HG03354 (cell line): ENCODE measurements around the gene TXN2.
"Not testable (repeated sequence)": the region's sequence is repeated elsewhere in the genome, so short reads cannot be mapped to it uniquely, and the experiment has no call there.

Source experiments
- ATAC-seq: cut with Tn5 transposase; IDR thresholded peaks from one replicate; pipeline ENCODE4 v1.9.1; 2021; ENCODE audit warnings: mild to moderate bottlenecking; ENCODE audit not compliant: unreplicated experiment, poor library complexity, severe bottlenecking

Gene TXN2

DNA sequence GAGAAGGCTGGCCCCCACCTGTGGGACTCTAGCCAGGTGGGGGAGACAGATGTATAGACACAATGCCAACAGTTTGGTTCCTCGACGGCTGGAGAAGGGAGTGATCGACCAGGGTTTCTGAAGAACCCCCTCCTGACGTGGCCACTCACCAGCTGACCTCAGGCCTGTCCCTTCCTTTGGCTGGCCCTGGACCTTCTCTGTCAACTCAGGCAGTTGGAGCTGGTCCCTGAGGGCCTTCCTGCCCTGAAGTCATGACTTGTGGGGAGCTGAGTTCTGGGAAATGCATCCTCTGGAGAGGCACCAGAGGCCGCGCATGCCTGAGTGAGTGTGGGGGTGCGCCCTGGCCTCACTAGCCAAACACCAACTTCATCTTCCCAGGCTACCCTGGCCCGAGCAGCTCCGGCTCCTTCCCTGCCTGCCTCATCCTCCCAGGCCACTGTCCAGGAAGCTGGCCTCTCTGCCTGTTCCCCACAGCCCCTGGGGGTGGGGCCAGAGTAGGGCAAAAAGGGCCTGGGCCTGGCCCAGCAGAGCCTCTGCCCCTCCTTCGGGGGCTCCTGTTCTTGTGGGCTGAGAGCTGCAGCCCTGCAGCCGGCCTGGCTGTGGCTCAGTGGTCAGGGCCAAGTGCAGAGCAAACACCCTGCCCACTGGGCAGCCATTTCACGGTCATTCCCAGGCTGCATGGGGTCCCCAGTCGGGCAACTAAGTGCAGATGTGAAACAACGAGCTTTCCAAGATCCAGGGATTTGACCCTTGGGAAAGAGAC, 23.6 kb downstream of the TXN2 start:
- ATAC-seq, result no peak

DNA sequence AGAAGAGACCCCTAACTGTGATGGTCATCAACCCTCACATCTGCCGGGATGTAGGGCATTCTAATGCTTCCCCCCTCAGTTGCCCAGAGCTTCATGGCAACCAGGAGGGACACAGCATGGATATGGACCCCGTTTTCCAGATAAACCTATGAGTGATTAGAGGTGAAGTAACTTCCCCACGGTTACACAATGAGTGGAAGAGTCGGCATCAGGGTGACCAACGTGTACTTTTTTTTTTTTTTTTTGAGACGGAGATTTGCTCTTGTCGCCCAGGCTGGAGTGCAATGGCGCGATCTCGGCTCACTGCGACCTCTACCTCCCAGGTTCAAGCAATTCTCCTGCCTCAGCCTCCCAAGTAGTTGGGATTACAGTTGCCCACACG, 25.0 kb downstream of the TXN2 start:
- ATAC-seq, result no peak

DNA sequence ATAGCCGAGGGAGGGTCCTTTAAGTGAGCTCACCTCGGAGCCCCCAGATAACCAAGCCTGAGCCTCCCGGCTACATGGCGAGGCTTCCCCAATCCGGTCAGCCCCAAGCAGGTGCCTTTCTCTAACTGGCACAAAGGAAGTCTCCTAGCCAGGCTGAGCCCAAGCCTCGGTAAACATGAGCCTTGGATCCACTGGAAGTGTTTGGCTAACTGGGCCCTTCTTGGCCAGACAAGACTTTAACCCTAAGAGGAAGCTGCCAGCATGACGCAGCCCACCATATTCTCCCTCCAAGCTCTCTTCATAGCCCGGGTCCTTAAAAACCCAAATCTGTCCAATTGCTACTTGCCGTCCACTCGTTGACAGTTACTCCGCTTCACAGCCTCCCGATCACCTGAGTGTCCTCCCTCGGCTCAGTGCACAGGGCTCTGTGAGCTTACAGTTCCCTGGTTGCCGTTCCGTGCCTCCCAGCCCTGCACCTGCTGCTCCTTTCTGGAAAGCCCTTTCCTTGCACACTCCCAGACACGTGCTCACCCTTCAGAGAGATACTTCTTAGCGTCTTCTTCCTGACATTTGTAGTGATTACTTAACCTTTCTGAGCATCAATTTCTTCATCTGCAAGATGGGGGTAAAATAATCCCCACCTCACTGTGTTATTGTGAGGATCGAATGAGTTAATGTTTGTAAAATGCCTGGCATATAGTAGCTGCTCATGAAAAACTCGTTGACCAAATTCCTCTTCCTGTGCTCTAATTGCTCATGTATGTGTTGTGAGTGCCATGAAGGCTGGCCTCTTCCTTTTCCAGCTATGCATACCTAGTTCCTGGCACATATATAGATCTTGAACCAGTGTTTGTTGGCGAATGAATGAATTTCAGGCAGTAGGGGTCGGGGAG, 25.6 kb downstream of the TXN2 start:
- ATAC-seq, result no peak

DNA sequence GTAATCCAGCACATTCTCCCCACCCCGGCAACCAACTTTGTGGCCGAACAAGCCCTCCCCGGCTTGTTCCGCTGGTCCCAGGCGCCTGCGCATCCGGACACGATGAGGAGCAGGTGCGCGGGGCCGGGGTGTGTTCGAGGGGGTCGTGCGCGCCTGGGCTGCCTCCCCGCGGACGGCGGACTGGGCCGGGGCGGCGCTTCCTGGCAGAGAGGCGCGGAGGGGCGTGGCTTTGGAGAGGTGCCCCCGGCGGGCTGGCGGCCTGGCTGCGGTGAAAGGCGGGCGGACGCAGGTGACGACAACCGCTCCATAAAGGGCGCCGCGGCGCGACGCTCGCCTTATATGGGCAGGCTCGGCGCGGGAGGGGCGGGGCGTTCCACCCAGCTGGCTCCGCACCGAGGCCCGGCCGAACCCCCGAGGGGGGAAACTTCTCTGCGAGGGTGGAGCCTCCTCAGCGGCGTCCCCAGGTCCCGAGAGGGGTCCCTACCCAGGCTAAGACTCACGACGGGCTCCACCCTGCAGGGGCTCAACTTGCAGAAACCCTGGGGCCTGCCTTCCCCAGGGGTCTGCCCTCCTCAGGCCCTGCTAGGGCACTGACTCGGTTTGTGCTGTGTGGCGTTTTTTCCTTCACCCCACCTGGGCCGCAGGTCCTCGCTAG, 26.4 kb downstream of the TXN2 start:
- ATAC-seq, result peak; percentile 53

DNA sequence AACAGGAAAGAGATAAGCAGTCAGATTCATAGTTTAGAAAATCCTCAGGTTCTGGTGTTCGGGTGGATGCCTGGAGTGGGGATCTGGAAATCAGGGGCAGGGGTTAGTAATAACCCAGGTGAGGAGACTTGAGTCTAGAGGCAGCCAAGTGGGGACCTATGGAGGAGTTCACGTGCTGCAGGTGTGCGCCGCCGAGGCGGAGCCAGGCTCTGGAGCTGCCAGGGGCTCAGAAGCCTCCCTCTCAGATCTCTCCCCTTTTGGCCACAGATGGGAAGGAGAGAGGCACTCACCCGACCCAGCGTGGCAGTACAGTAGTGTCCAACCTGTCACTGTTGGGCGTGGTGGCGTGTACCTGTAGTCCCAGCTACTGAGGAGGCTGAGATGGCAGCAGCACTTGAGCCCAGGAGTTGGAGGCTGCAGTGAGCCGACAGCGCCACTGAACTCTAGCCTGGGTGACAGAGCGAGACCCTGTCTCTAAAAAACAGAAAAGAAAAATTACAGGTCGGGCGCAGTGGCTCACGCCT, 27.5 kb downstream of the TXN2 start:
- ATAC-seq, result no peak

DNA sequence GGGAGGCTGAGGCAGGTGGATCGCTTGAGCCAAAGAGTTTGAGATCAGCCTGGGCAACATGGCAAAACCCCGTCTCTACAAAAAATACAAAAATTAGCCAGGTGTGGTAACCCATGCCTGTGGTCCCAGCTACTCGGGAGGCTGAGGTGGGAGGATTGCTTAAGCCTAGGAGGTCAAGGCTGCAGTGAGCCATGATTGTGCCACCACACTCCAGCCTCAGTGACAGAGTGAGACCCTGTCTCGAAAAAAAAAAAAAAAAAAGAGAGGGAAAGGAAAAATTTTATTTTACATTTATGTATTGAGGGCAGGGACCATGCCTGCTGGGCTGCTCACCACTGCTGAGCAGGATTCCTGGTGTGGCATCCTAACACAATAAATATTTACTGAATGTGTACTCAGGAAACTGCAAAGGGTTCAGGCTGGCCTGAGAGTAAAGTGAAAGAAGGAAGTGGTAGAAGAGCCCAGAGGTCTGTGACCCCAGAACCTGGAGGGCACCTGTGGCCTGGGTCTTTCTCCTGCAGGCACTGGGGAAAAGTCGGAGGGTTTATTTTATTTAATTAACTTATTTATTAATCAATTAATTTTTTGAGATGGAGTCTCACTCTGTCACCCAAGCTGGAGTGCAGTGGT, 28.3 kb downstream of the TXN2 start:
- ATAC-seq, result not testable (repeated sequence)

DNA sequence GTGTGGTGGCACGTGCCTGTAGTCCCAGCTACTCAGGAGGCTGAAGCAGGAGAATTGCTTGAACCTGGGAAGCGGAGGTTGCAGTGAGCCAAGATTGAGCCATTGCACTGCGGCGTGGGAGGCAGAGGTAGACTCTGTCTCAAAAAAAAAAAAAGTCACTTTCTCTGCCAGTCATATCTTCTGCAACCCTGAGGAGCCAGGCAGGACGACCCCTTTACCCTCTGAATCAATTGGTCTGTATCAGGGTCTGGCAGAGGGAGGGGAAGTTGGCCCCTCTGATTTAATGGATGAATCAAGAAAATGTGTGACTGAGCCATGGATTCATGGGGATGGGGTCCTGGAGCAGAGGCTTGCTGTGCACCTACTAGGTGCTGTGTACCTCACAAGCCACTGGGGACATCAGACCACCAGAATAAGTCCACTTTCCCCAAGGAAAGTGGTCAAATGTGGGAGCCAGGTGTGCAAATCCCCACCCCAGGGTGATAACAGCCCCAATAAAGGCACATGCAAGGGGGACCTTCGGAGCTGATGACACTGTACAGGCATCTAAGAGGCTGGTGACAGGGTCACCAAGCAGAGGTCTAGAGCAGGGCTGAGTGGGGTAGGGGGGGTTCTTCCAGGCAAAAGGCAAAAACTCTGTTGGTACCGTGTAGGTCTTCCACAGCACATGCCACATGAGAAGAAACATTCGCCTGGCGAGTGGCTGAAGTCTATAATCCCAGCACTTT, 29.0 kb downstream of the TXN2 start:
- ATAC-seq, result no peak

DNA sequence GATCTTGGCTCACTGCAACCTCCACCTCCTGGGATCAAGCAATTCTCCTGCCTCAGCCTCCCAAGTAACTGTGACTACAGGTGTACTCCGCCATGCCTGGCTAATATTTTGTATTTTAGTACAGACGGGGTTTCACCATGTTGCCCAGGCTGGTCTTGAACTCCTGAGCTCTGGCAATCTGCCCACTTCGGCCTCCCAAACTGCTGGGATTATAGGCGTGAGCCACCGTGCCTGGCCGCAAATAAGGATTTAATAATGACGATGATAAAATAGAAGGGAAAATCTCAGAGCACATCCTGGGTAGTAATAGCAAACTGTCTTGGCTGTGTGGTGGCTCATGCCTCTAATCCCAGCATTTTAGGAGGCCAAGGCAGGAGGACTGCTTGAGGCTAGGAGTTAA, 30.5 kb downstream of the TXN2 start:
- ATAC-seq, result not testable (repeated sequence)

DNA sequence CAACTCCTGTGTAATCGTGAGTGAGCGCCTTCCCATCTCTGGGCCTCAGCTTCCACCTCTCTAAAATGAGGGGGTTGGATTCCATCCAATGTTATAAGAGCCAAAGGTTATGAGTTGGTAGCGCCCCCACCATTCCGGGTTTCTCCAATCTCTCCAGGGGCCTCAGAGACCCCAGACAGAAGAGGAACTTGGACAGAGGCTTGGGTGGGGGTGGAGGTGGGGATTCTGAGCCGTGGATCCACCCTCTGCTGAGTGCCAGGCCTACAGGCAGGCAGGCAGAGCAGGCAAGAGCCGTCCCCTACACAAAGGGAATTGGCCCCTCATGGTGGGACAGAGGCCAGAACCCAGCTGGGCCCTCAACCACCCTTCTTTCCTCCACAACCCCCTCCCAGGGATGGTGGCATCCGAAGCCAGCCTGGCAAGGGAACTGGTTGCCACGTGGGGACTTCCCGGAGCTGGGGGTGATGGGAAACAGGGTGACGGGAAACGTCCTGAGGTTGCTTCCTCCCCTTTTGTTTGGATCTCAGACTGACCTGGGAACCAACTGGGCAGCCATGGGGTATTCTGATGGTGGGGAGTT, 31.8 kb downstream of the TXN2 start:
- no peak for ATAC-seq

DNA sequence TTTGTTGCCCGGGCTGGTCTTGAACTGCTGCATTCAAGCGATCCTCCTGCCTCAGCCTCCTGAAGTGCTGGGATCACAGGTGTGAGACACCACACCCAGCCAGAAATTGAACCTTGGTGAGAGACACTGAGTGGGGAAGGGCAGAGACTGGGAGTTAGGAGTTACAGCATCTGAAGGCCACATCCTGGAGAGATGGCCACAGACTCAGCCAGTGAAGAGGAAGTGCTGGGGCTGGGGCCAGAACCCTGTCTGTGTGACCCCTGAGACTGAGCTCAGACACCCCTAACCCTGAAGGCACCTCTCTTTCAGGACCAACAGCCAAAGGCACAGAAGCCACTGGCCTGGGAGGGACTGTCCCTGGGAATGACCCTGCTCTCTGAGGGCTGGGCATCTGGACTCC, 33.8 kb downstream of the TXN2 start:
- ATAC-seq, result no peak

DNA sequence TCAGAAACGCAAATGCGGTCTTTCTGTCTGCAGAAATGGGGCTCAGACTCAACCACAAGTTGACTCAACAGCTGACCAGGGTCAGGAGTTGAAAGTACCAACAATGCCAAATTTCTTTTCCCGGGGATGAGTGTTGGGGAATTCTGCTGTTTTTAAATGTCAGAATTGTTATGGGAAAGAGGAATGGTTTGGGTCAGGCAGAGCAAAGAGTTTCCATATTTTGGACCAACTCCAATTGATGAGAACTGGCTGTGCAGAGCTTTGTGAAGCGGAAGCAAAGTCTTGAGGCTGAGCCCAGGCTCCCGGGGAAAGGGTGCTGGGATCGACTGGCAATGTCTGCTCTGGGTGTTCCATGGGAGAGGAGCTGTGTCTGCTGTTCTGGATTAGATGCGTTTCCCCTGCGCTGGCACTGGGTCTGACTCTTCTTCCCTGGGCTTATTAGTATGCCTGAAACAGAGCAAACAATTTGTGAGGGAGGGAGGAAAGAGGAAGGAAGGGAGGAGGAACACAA, 36.2 kb downstream of the TXN2 start:
- no peak for ATAC-seq

DNA sequence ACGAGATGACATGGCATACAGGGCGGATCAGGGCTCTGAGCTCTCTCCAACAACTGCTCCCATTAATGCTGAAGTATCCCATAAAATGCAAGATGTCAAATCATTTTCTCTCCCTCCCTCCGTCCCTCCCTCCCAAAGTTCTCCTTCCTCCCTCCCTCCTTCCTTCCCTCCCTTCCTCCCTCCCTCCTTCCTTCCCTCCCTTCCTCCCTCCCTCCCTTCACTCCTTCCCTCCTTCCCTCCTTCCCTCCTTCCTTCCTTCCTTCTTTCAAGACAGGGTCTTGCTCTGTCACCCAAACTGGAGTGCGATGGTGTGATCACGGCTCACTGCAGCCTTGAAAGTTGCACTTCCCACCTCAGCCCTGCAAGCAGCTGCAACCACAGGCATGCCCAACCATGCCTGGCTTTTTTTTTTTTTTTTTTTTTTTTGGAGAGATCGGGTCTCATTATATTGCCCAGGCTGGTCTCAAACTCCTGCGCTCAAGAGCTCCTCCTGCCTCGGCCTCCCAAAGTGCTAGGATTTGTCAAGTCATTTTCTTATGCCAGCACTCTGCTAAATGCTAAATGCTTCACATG, 38.2 kb downstream of the TXN2 start:
- ATAC-seq, result no peak

DNA sequence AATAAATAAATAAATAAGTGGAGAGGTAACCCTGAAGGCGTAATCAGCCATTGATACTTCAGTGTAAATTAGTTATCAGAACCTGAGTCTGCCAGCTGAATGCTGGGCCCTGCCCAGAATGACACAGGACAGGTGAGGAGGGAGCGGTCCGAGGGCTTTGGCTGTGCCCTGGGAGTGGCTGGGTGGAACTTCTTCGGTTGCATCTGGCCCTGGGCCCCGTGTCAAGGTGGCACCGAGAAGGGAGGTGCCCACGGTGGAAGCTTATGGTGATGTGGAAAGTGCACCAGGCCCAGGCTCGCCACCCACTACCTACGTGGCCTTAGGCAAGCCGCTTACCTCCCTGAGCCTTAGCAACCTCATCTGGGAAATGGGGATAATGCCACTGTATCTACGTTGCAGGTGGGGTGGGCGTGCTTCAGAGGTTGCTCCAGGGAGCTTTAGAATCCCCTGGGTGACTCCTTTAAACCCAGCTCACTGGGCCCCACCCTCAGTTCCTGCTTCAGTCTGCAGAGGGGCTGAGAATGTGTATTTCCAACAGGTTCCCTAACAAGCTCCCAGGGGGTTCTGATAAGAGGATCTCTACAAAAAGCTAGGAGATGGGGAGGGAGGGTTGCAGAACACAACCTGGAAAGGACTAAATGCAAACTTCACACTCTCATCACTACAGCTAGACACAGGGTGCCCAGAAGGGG, 38.8 kb downstream of the TXN2 start:
- no peak for ATAC-seq

DNA sequence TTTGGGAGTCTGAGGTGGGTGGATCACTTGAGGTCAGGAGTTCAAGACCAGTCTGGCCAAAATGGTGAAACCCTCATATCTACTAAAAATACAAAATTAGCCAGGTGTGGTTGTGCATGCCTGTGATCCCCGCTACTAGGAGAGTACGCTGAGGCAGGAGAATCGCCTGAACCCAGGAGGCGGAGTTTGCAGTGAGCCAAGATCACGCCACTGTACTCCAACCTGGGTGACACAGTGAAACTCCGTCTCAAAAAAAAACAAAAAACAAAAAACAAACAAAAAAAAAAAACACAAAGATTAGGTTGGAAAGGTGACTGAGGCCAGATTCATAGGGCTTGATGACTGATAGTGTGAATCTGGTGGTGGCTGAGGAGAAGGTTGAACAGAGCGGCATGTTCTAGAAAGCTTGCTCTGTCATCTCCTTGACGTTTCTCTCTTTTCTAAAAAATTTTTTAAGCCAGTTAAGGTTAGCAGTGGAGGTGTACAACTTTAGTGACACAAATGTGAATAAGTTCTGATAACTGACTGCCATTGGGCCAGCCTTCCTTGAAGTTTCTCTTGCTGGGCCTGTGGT, 40.9 kb downstream of the TXN2 start:
- no peak for ATAC-seq

DNA sequence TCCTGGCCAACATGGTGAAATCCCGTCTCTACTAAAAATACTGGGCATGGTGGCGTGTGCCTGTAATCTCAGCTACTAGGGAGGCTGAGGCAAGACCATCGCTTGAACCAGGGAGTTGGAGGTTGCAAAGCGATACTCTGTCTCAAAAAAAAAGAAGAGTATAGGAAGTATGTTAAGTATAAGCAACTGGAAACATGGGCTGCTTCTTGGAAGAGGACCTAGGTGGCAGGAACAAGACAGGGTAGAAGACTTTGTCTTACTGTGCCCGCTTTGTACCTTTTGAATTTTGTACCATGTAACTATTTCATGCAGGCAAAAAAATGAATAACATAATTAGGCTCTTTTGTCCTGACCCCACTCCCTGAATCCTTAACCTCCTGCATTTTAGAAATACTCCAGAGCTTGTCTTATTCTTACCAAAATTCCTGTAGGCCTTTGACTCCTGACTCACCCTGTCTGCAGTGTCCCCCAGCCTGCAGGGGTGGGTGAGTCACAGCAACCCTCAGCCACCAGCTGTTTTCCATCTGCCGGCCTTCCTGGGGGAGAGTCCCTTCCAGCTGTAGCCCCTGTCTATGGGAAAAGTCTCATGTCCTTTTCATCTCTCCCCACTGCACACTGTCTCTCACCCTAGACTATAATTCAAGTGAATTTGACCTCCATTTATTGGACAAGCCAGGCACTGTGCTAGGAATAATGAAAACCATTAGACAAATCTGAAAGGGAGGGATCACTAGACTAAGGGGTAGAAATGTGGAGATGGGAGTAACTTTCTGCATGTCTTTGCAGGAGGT, 41.8 kb downstream of the TXN2 start:
- no peak for ATAC-seq

DNA sequence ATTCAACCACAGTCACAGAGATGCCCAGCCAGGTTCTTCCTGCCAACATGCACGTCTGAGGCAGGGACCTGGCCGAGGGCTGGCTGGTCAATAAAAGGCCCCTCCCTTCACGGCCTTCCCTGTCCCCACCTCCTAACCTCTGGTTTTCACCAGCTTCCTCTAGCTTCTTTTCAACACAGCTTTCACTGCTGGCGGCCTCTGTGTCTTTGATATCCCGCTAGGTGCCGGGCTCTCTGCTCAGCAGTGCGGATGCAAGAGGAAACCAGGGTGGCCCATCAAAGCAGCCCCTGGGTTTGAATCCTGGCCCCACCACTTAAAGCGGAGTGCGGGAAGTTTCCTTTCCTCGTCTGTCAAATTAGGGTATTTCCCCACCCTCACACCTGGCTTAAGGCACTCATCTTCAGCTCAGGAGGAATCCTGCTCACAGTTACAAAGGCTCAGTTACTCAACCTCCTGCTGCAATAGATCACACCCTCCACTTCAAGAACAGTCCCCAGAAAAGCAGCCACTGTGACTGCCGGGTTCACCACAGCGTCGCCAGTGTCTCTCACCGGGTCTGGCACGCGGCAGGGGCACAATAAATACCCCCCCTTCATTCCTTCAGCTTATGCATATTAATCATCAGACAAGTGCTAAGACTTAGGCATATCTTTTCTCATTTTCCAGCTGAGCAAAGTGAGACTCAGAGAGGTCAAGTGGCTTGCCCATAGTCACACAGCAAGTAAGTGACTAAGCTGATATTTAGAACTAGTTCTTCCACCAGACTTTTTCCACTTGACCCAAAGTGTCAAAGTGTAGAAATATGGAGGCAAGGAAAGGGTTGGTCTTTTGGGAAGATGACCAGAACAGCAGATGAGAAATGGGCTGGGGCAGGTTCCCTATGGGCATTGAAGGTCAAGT, 45.7 kb downstream of the TXN2 start:
- ATAC-seq, result no peak
